Measurements from ENCODE around the gene CYP1A2. TPM values are rescaled to one million over a fixed set of nuclear protein-coding genes. Genes with fewer than 3 reads are reported as not detected.

The CYP1A2 gene
- polyA plus RNA-seq, 1 of the 3 experiments (the other 2 are of a cell fraction), result not detected

GRCh38 chr15:74723187-74723586, 25.5 kb upstream of the CYP1A2 start:
- H3K36me3 ChIP-seq (replicated peaks in 1 of 2; ENCODE audit: control insufficient read depth in 1 of 2, insufficient read depth in 2 of 2, low read length in 1 of 2), result no peaks in the 10 kb centered on the region
- no peak overlapping the region for H3K27ac ChIP-seq (ENCODE audit: low read depth in 2 of 2, low read length in 1 of 2)
- no peak overlapping the region for H3K4me2 ChIP-seq
- TF ChIP-seq USF1 (IDR thresholded peaks at IDR 0.05; ENCODE audit: borderline replicate concordance, low read depth) (no peak), PBX3 (IDR thresholded peaks at IDR 0.05) (no peak), GATA2 (CRISPR knock-in tag; IDR thresholded peaks at IDR 0.05) (no peak), REST (IDR thresholded peaks at IDR 0.05; ENCODE audit: low read depth, low read length) (no peak), GABPA (IDR thresholded peaks at IDR 0.05; ENCODE audit: low read depth) (no peak)
- H3K9ac ChIP-seq, result no peak overlapping the region
- H3K79me2 ChIP-seq (ENCODE audit: insufficient read depth), result no peaks in the 10 kb centered on the region
- no peak overlapping the region for H2AFZ ChIP-seq (ENCODE audit: low read depth)
- DNase-seq, result no peak
- no peaks in the 10 kb centered on the region for H3F3A ChIP-seq (replicated peaks; ENCODE audit: insufficient read depth)
- H3K9me2 ChIP-seq, result no peaks in the 10 kb centered on the region
- no peaks in the 10 kb centered on the region for H4K20me1 ChIP-seq (ENCODE audit: insufficient read depth)
- H3K9me3 ChIP-seq, result no peaks in the 10 kb centered on the region
- 71% methylated on average over 1 of the region's 1 CpG for WGBS (ENCODE audit: low lambda C conversion rate)
- ChIA-PET CTCF (interaction anchor here (5.1 kb wide), 1 partner anchor 46 kb away, joined by 32 read pairs; no protein-coding TSS in a partner anchor), POLR2A (no interaction called here)
- peaks cover 7% of the 10 kb centered on the region; the same call in 1 of the 2 replicates for H3K27me3 ChIP-seq (ENCODE audit: insufficient read depth)
- H3K4me3 ChIP-seq (ENCODE audit: low read depth in 2 of 2, low read length in 1 of 2), result no peak overlapping the region
- peaks cover 0 to 7% of the 10 kb centered on the region in 2 experiments; a peak in 1 of 4 replicates for H3K4me1 ChIP-seq (ENCODE audit: control insufficient read depth in 1 of 2, insufficient read depth in 2 of 2, low read depth in 1 of 2, low read length in 1 of 2)

- Histone ChIP-seq H3K9ac (no peak overlapping the region), H3K79me2 (ENCODE audit: insufficient read depth) (no peaks in the 10 kb centered on the region), H3F3A (replicated peaks; ENCODE audit: insufficient read depth) (no peaks in the 10 kb centered on the region), H3K4me3 (ENCODE audit: low read depth in 2 of 2, low read length in 1 of 2) (no peak overlapping the region), H2AFZ (ENCODE audit: low read depth) (no peak overlapping the region), H3K9me2 (no peaks in the 10 kb centered on the region), H3K27ac (ENCODE audit: low read depth in 2 of 2, low read length in 1 of 2) (no peak overlapping the region), H4K20me1 (ENCODE audit: insufficient read depth) (no peaks in the 10 kb centered on the region), H3K4me2 (no peak overlapping the region), H3K9me3 (no peaks in the 10 kb centered on the region), H3K4me1 (ENCODE audit: control insufficient read depth in 1 of 2, insufficient read depth in 2 of 2, low read depth in 1 of 2, low read length in 1 of 2) (peaks cover 0 to 7% of the 10 kb centered on the region in 2 experiments; a peak in 1 of 4 replicates), H3K36me3 (replicated peaks in 1 of 2; ENCODE audit: control insufficient read depth in 1 of 2, insufficient read depth in 2 of 2, low read length in 1 of 2) (no peaks in the 10 kb centered on the region), H3K27me3 (ENCODE audit: insufficient read depth) (peaks cover 6% of the 10 kb centered on the region; the same call in 1 of the 2 replicates)
- DNase-seq, result peak; percentile 85
- CTCF ChIA-PET, result interaction anchor here (1.6 to 5.1 kb wide), 2 partner anchors 16 to 45 kb away, joined by 3 to 32 read pairs; no protein-coding TSS in a partner anchor
- POLR2A ChIA-PET, result no interaction called here
- WGBS (ENCODE audit: low lambda C conversion rate), result 10% methylated on average over 1 of the region's 1 CpG
- no peak for TF ChIP-seq MAX (IDR thresholded peaks at IDR 0.05; ENCODE audit: low read depth)
- TF ChIP-seq MEF2A (IDR thresholded peaks at IDR 0.05; ENCODE audit: borderline replicate concordance, low read depth), result no peak
- no peak for TF ChIP-seq PBX3 (IDR thresholded peaks at IDR 0.05)
- TF ChIP-seq ZBTB33 (IDR thresholded peaks at IDR 0.05; ENCODE audit: borderline replicate concordance, low read depth), result no peak
- TF ChIP-seq RAD21 (IDR thresholded peaks at IDR 0.05; ENCODE audit: low read length), result no peak
- no peak for TF ChIP-seq USF2 (IDR thresholded peaks at IDR 0.05; ENCODE audit: borderline replicate concordance, low read depth, low read length)
- TF ChIP-seq CTCF (IDR thresholded peaks at IDR 0.05), result no peak
- no peak for TF ChIP-seq NFIC (IDR thresholded peaks at IDR 0.05; ENCODE audit: borderline replicate concordance)
Measured at GRCh38 chr15:74723754-74724334, 24.8 kb upstream of the CYP1A2 start.

Data from SK-N-SH (cell line).